HepG2 (cell line): ENCODE measurements around the gene PAQR7. TPM values are rescaled to one million over a fixed set of nuclear protein-coding genes. Genes with fewer than 3 reads are reported as not detected.

Experiments
- ARNT2 ChIP-seq: sonication (generic); formaldehyde crosslinking; IDR thresholded peaks from 2 replicates; pipeline ENCODE4 v1.8.0; 2022; ENCODE audit warnings: mild to moderate bottlenecking, low read depth, missing genetic modification reagents, moderate library complexity
- CHD2 ChIP-seq: IDR thresholded peaks from 2 replicates; pipeline ENCODE4 v1.6.1; 2011; ENCODE audit warnings: low read depth, low read length, improper control_type of control experiment
- FOXA1 ChIP-seq, 2 experiments: fragments of 450-650 bp in 1 of 2; sonication (generic) in 1 of 2; formaldehyde crosslinking in 1 of 2; IDR thresholded peaks; 2 replicates each; pipeline versions ENCODE4 v1.4.0 to v1.6.1; 2016 to 2020; ENCODE audit warnings: missing genetic modification reagents in 1 of 2
- GATAD1 ChIP-seq: IDR thresholded peaks from 2 replicates; pipeline ENCODE4 v1.6.1; 2016; ENCODE audit warnings: missing genetic modification reagents, missing compliant biosample characterization
- RBFOX2 ChIP-seq: fragments of 200-400 bp; formaldehyde crosslinking; IDR thresholded peaks from 2 replicates; pipeline ENCODE4 v1.6.1; 2017; ENCODE audit warnings: low read depth, mild to moderate bottlenecking, low read length
- SMAD1 ChIP-seq: sonication (generic); formaldehyde crosslinking; IDR thresholded peaks from 2 replicates; pipeline ENCODE4 v1.4.0; 2020; ENCODE audit warnings: missing genetic modification reagents, low read depth, mild to moderate bottlenecking, borderline replicate concordance
- ZIK1 ChIP-seq: sonication (generic); formaldehyde crosslinking; IDR thresholded peaks from 2 replicates; pipeline ENCODE4 v1.5.0; 2020; ENCODE audit warnings: mild to moderate bottlenecking, low read depth, missing genetic modification reagents, borderline replicate concordance
- ZNF33A ChIP-seq: sonication (generic); formaldehyde crosslinking; IDR thresholded peaks from 2 replicates; pipeline ENCODE4 v1.5.1; 2020; ENCODE audit warnings: missing genetic modification reagents, mild to moderate bottlenecking, moderate library complexity, borderline replicate concordance
- ZNF543 ChIP-seq: sonication (generic); formaldehyde crosslinking; IDR thresholded peaks from 2 replicates; pipeline ENCODE4 v1.4.0; 2020; ENCODE audit warnings: mild to moderate bottlenecking, missing genetic modification reagents
- ZNF564 ChIP-seq: sonication (generic); formaldehyde crosslinking; IDR thresholded peaks from 2 replicates; pipeline ENCODE4 v1.8.1; 2023; ENCODE audit warnings: mild to moderate bottlenecking, missing genetic modification reagents
- polyA plus RNA-seq, 8 experiments: library from polyadenylated mRNA; depleted of rRNA in 3 of 8; stranded (reverse) in 7 of 8; unstranded in 1 of 8; fragments of >200 nt; fragmentation: Illumina TruSeq in 4 of 8; extraction: Trizol in 4 of 8; gene quantifications; 2 replicates each; pipeline versions ENCODE4 v1.2.1 to v1.2.3, GENCODE V29; 2011 to 2016; ENCODE audit warnings: low read depth in 4 of 8, missing spikeins in 1 of 8, mixed read lengths in 1 of 8; ENCODE audit not compliant: insufficient read depth in 1 of 8
- total RNA-seq, 5 experiments: library from RNA; depleted of rRNA; stranded (reverse); fragments of >200 nt; fragmentation: Illumina TruSeq; extraction: Trizol; gene quantifications; 2 replicates each; pipeline ENCODE4 v1.2.3, GENCODE V29; 2016; ENCODE audit warnings: low read depth in 1 of 5
- TF ChIP-seq, protein P1 (sequence below): sonication (generic); formaldehyde crosslinking; IDR thresholded peaks from 2 replicates; pipeline ENCODE4 v1.5.0; 2020; ENCODE audit warnings: missing genetic modification reagents
- TF ChIP-seq, protein P2 (sequence below): sonication (generic); formaldehyde crosslinking; IDR thresholded peaks from 2 replicates; pipeline ENCODE4 v1.8.0; 2022; ENCODE audit warnings: mild to moderate bottlenecking, missing genetic modification reagents, moderate library complexity
- TF ChIP-seq, protein P3 (sequence below): sonication (generic); formaldehyde crosslinking; IDR thresholded peaks from 2 replicates; pipeline ENCODE4 v1.4.0; 2020; ENCODE audit warnings: missing genetic modification reagents, mild to moderate bottlenecking, borderline replicate concordance
- TF ChIP-seq, protein P4 (sequence below): IDR thresholded peaks from 2 replicates; pipeline ENCODE4 v1.6.1; 2016; ENCODE audit warnings: mild to moderate bottlenecking
- TF ChIP-seq, protein P5 (sequence below): sonication (generic); formaldehyde crosslinking; IDR thresholded peaks from 2 replicates; pipeline ENCODE4 v1.4.0; 2020; ENCODE audit warnings: missing genetic modification reagents, borderline replicate concordance

The PAQR7 gene
- total and polyA plus RNA-seq, 2 of the 13 experiments (the other 11 are each of a cell fraction or from before 2014, with no cell fraction given) = 13.2 to 16.6 TPM

DNA sequence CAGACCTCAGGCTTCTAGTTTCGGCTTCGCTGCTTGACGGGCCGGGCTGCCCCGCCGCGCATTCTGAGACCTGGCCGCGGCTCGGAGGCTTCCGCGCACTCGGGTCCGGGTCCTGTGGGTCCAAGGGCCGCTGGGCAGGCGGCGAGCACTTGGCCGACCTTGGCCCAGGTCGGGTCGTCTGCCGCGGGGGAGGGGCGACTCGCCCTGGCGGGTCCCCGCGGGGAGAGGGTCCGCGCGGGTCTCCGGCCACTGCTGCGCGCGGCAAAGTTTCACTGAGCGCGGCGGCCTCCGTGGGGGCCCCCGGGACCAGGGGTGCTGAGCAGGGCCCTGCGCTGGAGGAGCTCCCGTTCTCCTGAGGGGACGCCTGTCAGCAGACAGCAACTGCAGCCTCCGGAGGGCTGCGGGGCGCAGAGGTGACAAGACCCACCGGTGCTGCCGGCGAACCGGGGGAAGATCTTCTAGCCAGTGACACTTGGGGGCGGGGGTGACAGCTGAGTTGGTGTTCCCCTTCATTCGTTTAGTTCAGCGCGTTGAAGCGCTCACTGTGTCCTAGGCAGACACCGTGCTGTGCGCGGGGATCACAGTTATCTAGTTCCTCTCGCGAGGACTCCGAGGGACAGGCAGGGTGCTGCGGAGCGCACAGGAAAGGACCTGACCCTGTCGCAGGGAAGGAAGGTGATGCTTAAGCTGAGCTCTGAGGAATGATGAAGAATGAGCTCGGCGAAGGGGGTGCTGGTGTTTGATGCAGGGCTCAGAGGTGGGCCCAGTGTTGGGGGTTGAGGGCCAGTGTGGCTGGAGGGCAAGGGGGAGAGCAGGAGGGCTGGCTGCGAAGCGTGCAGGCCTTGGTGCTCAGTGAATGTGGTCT, 55.0 kb downstream of the PAQR7 start (continued):
- TF ChIP-seq ZNF543 (CRISPR knock-in tag) (0 out of 2 replicates have a peak, but pooled peaks have one; percentile 26), ZNF33A (CRISPR knock-in tag) (0 out of 2 replicates have a peak, but pooled peaks have one; percentile 8), GATAD1 (CRISPR knock-in tag) (peak; percentile 59), ARNT2 (CRISPR knock-in tag) (0 out of 2 replicates have a peak, but pooled peaks have one; percentile 25), FOXA1 (IDR thresholded peaks at IDR 0.05) (no peak), FOXA1 (CRISPR knock-in tag; IDR thresholded peaks at IDR 0.05) (no peak), RBFOX2 (peak; percentile 88), ZIK1 (CRISPR knock-in tag) (no peak), ZNF564 (CRISPR knock-in tag) (0 out of 2 replicates have a peak, but pooled peaks have one; percentile 61), CHD2 (peak; percentile 87), SMAD1 (CRISPR knock-in tag) (no peak)
- TF ChIP-seq, protein P1, sequence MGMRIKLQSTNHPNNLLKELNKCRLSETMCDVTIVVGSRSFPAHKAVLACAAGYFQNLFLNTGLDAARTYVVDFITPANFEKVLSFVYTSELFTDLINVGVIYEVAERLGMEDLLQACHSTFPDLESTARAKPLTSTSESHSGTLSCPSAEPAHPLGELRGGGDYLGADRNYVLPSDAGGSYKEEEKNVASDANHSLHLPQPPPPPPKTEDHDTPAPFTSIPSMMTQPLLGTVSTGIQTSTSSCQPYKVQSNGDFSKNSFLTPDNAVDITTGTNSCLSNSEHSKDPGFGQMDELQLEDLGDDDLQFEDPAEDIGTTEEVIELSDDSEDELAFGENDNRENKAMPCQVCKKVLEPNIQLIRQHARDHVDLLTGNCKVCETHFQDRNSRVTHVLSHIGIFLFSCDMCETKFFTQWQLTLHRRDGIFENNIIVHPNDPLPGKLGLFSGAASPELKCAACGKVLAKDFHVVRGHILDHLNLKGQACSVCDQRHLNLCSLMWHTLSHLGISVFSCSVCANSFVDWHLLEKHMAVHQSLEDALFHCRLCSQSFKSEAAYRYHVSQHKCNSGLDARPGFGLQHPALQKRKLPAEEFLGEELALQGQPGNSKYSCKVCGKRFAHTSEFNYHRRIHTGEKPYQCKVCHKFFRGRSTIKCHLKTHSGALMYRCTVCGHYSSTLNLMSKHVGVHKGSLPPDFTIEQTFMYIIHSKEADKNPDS (CRISPR knock-in tag) = 0 out of 2 replicates have a peak, but pooled peaks have one; percentile 19
- TF ChIP-seq, protein P2, sequence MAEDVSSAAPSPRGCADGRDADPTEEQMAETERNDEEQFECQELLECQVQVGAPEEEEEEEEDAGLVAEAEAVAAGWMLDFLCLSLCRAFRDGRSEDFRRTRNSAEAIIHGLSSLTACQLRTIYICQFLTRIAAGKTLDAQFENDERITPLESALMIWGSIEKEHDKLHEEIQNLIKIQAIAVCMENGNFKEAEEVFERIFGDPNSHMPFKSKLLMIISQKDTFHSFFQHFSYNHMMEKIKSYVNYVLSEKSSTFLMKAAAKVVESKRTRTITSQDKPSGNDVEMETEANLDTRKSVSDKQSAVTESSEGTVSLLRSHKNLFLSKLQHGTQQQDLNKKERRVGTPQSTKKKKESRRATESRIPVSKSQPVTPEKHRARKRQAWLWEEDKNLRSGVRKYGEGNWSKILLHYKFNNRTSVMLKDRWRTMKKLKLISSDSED (CRISPR knock-in tag) = no peak
- TF ChIP-seq, protein P3, sequence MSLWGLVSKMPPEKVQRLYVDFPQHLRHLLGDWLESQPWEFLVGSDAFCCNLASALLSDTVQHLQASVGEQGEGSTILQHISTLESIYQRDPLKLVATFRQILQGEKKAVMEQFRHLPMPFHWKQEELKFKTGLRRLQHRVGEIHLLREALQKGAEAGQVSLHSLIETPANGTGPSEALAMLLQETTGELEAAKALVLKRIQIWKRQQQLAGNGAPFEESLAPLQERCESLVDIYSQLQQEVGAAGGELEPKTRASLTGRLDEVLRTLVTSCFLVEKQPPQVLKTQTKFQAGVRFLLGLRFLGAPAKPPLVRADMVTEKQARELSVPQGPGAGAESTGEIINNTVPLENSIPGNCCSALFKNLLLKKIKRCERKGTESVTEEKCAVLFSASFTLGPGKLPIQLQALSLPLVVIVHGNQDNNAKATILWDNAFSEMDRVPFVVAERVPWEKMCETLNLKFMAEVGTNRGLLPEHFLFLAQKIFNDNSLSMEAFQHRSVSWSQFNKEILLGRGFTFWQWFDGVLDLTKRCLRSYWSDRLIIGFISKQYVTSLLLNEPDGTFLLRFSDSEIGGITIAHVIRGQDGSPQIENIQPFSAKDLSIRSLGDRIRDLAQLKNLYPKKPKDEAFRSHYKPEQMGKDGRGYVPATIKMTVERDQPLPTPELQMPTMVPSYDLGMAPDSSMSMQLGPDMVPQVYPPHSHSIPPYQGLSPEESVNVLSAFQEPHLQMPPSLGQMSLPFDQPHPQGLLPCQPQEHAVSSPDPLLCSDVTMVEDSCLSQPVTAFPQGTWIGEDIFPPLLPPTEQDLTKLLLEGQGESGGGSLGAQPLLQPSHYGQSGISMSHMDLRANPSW (CRISPR knock-in tag) = no peak; the same call in 1 of the 2 replicates
- TF ChIP-seq, protein P4, sequence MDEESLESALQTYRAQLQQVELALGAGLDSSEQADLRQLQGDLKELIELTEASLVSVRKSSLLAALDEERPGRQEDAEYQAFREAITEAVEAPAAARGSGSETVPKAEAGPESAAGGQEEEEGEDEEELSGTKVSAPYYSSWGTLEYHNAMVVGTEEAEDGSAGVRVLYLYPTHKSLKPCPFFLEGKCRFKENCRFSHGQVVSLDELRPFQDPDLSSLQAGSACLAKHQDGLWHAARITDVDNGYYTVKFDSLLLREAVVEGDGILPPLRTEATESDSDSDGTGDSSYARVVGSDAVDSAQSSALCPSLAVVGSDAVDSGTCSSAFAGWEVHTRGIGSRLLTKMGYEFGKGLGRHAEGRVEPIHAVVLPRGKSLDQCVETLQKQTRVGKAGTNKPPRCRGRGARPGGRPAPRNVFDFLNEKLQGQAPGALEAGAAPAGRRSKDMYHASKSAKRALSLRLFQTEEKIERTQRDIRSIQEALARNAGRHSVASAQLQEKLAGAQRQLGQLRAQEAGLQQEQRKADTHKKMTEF = peak; percentile 65; the same call in 1 of the 2 replicates
- TF ChIP-seq, protein P5, sequence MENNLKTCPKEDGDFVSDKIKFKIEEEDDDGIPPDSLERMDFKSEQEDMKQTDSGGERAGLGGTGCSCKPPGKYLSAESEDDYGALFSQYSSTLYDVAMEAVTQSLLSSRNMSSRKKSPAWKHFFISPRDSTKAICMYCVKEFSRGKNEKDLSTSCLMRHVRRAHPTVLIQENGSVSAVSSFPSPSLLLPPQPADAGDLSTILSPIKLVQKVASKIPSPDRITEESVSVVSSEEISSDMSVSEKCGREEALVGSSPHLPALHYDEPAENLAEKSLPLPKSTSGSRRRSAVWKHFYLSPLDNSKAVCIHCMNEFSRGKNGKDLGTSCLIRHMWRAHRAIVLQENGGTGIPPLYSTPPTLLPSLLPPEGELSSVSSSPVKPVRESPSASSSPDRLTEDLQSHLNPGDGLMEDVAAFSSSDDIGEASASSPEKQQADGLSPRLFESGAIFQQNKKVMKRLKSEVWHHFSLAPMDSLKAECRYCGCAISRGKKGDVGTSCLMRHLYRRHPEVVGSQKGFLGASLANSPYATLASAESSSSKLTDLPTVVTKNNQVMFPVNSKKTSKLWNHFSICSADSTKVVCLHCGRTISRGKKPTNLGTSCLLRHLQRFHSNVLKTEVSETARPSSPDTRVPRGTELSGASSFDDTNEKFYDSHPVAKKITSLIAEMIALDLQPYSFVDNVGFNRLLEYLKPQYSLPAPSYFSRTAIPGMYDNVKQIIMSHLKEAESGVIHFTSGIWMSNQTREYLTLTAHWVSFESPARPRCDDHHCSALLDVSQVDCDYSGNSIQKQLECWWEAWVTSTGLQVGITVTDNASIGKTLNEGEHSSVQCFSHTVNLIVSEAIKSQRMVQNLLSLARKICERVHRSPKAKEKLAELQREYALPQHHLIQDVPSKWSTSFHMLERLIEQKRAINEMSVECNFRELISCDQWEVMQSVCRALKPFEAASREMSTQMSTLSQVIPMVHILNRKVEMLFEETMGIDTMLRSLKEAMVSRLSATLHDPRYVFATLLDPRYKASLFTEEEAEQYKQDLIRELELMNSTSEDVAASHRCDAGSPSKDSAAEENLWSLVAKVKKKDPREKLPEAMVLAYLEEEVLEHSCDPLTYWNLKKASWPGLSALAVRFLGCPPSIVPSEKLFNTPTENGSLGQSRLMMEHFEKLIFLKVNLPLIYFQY (CRISPR knock-in tag) = no peak
